Left lung (tissue), 10 donors: Measurements from ENCODE around the gene PLPPR3. TPM values are rescaled to one million over a fixed set of nuclear protein-coding genes. Genes with fewer than 3 reads are reported as not detected.
A peak's percentile ranks its signal among the peaks of the same experiment; 100 is the strongest.

Source experiments
- ATAC-seq: fragments of 200-7000 bp; cut with Tn5 transposase; one replicate; pipeline ENCODE4 v1.9.1; 2020; ENCODE audit warnings: moderate library complexity
- DNase-seq, 4 donors: peaks; one replicate each; pipeline ENCODE4 v3.0.0-alpha.2; 2013 to 2020
- H3K27ac ChIP-seq, 2 donors: fragments of 200-600 bp; sonication (generic) in 1 of 2; one replicate each; pipeline versions ENCODE4 v1.5.0 to v1.8.0; 2020 to 2021
- H3K27me3 ChIP-seq, 2 donors: fragments of 200-600 bp; sonication (generic) in 1 of 2; one replicate each; pipeline versions ENCODE4 v1.5.0 to v1.8.0; 2020 to 2021
- H3K36me3 ChIP-seq, 2 donors: fragments of 200-600 bp; sonication (generic) in 1 of 2; one replicate each; pipeline versions ENCODE4 v1.5.0 to v1.8.0; 2020 to 2021
- H3K4me1 ChIP-seq, 2 donors: fragments of 200-600 bp; one replicate each; pipeline ENCODE4 v1.8.0; 2021
- H3K4me3 ChIP-seq, 2 donors: fragments of 200-600 bp; sonication (generic) in 1 of 2; one replicate each; pipeline versions ENCODE4 v1.5.0 to v1.8.0; 2020 to 2021; ENCODE audit warnings: mild to moderate bottlenecking in 1 of 2
- H3K9me3 ChIP-seq, 2 donors: fragments of 200-600 bp; sonication (generic) in 1 of 2; one replicate each; pipeline versions ENCODE4 v1.5.0 to v1.8.0; 2020 to 2021
- intact Hi-C, 2 donors: fragments of 100-400 bp; cut with DNase I; formaldehyde crosslinking; loops; one replicate each; pipeline versions ENCODE4 v1.11.2 to v1.14.2; 2022
- polyA plus RNA-seq, 6 donors: library from polyadenylated mRNA; unstranded; fragments of 120-200 nt; gene quantifications; one replicate each; pipeline ENCODE4 v1.2.1, GENCODE V29; 2013; ENCODE audit not compliant: insufficient read length in 6 of 6
- total RNA-seq, 2 donors: library from RNA; stranded (reverse); fragmentation: NEBNext Ultra II Directional; extraction: Animal tissue kit (Norgen Biotek cat#: 25700); gene quantifications; one replicate each; pipeline ENCODE4 v1.2.1, GENCODE V29; 2021
- TF ChIP-seq, protein P1 (sequence below), 2 donors: fragments of 200-600 bp; sonication (generic) in 1 of 2; IDR thresholded peaks; one replicate each; pipeline versions ENCODE4 v1.5.0 to v1.8.0; 2021; ENCODE audit warnings: antibody characterized with exemption in 2 of 2
- donor health status: DM: no; HTN: yes; CAD: no.
- donor health status: DM: no; HTN: no; CAD: no.

The PLPPR3 gene
- total and polyA plus RNA-seq, 8 donors: 1.6 to 11.9 (median 6.3) TPM

DNA sequence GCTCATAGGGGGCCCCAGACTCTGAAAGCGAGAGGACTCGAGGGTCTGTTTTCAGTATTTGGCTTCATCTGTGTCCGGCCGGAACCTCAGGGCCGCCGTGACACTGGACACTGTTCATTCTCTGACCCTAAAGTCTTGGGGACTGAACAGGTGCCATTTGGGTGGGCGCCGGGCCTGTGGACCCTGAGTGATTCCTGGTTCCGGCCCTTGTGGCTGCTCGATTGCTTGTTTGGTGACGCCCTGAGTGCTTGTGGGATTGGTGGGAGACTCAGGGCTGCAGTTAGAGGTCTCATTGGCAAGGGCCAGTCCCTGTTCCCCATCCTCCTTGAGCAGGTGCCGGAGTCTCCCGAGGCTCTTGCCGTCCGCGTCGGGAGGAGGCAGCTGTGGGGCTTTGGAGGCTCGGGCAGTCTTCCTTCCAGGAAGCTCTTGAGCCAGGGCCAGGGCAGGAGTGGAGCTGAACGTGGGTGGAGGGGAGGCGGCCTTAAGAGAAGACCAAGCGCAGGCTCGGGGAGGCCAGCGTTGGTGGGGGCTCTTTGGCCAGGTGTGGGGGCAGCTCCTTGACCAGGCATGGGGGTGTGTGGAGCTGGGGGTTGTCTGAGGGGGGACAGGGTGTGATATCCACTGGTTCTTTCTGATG is 19.8 kb downstream of the PLPPR3 start:
- Histone ChIP-seq H3K4me3 (peak overlapping the region in 1 of 2 donors; percentile 94), H3K27ac (peak overlapping the region; percentile 62 to 95), H3K27me3 (no peaks in the 10 kb centered on the region), H3K9me3 (no peaks in the 10 kb centered on the region), H3K36me3 (peaks cover 10 to 81% of the 10 kb centered on the region in 2 donors), H3K4me1 (peaks cover 43 to 64% of the 10 kb centered on the region in 2 donors)
- peak; percentile 47 for ATAC-seq
- intact Hi-C loops: no loop called here
- TF ChIP-seq, protein P1, sequence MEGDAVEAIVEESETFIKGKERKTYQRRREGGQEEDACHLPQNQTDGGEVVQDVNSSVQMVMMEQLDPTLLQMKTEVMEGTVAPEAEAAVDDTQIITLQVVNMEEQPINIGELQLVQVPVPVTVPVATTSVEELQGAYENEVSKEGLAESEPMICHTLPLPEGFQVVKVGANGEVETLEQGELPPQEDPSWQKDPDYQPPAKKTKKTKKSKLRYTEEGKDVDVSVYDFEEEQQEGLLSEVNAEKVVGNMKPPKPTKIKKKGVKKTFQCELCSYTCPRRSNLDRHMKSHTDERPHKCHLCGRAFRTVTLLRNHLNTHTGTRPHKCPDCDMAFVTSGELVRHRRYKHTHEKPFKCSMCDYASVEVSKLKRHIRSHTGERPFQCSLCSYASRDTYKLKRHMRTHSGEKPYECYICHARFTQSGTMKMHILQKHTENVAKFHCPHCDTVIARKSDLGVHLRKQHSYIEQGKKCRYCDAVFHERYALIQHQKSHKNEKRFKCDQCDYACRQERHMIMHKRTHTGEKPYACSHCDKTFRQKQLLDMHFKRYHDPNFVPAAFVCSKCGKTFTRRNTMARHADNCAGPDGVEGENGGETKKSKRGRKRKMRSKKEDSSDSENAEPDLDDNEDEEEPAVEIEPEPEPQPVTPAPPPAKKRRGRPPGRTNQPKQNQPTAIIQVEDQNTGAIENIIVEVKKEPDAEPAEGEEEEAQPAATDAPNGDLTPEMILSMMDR (IDR thresholded peaks at IDR 0.05): no peak
- DNase-seq: peak in 2 of 4 donors; percentile 72 to 87

DNA sequence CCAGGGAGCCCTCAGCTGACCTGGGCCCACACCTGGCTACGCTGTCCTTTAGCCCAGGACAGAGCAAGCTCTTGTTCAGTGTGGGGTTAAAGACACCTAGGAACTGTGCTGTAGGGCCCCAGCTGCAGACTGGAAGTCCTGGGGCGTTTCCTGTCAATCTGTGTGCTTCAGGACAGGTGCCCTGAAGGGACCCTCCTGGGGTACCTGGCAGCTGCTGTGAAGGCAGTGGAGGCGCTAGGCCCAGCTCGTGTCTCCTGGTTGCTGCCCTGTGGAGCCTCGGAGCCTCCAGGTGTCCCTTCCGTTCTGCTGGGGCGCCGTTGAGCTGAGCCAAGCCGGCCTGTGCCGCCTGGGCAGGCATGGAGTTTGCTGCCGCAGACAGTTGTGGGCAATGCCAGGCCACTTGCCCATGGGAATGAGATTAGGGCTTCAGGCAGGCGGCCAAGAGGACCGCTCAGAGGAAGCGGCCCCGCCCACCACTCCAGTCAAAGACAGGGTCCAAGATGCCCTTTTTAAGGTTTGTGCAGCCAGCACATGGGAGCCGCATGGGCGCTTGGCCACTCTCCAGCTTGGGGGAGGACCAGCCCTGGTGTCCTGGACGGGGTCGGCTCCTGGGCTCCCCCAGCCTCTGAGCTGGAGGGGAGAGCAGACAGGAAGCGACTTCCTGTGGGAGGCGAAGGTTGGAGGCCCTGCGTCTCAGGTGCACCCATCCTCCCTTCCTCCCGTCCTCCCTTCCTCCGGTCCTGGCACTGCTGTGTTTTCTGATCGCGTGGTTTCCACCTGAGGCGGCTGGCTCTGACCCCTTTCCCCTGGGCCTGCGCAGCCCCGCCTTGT is 20.5 kb downstream of the PLPPR3 start:
- peak overlapping the region in 1 of 2 donors; percentile 94 for H3K4me3 ChIP-seq
- peak overlapping the region; percentile 62 to 95 for H3K27ac ChIP-seq
- DNase-seq (peak in 2 of 4 donors; percentile 75 to 85), ATAC-seq (peak; percentile 18)
- H3K4me1 ChIP-seq: peaks cover 43 to 69% of the 10 kb centered on the region in 2 donors
- TF ChIP-seq, protein P1 (IDR thresholded peaks at IDR 0.05): no peak
- no peaks in the 10 kb centered on the region for H3K27me3 ChIP-seq
- peaks cover 10 to 73% of the 10 kb centered on the region in 2 donors for H3K36me3 ChIP-seq
- intact Hi-C loops: no loop called here
- H3K9me3 ChIP-seq: no peaks in the 10 kb centered on the region

DNA sequence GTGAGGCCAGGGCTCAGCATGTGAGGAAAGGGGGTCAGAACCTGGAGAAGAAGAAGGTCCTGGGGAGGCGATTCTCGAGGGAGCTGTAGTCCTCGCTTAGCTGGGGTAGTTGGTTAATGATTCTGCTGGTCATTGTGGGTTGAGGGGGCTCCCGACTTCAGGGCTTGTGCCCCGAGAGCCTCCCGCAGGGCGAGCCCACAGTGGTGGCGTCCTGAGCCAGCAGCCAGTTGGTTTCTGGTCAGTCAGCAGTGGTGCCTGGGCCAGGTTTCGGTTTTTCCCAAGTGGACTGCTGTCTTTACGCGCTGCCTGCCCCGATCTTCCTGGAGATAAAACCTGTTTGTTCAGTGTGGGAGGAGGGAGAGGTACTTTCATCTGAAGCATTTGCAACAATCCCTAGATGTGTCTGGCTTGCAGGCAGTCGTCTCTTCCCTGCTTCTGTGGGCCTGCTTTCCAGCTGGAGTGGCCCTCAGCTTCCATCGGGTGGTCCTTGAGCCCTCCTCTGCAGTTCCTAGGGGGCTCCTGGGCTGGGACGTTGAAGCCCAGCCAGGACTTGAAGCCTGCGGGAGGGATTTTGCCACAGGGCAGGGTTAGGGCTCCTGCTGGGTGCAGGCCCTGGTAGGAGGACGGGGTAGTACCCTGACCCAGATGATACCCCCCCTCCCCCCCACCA is 21.3 kb downstream of the PLPPR3 start:
- peak overlapping the region in 1 of 2 donors; percentile 94 for H3K4me3 ChIP-seq
- intact Hi-C loops: no loop called here
- H3K9me3 ChIP-seq: no peaks in the 10 kb centered on the region
- TF ChIP-seq, protein P1 (IDR thresholded peaks at IDR 0.05): no peak
- ATAC-seq (peak; percentile 0), DNase-seq (no peak)
- H3K27me3 ChIP-seq: no peaks in the 10 kb centered on the region
- peaks cover 9 to 66% of the 10 kb centered on the region in 2 donors for H3K36me3 ChIP-seq
- peak overlapping the region; percentile 62 to 95 for H3K27ac ChIP-seq
- peaks cover 43 to 76% of the 10 kb centered on the region in 2 donors for H3K4me1 ChIP-seq

DNA sequence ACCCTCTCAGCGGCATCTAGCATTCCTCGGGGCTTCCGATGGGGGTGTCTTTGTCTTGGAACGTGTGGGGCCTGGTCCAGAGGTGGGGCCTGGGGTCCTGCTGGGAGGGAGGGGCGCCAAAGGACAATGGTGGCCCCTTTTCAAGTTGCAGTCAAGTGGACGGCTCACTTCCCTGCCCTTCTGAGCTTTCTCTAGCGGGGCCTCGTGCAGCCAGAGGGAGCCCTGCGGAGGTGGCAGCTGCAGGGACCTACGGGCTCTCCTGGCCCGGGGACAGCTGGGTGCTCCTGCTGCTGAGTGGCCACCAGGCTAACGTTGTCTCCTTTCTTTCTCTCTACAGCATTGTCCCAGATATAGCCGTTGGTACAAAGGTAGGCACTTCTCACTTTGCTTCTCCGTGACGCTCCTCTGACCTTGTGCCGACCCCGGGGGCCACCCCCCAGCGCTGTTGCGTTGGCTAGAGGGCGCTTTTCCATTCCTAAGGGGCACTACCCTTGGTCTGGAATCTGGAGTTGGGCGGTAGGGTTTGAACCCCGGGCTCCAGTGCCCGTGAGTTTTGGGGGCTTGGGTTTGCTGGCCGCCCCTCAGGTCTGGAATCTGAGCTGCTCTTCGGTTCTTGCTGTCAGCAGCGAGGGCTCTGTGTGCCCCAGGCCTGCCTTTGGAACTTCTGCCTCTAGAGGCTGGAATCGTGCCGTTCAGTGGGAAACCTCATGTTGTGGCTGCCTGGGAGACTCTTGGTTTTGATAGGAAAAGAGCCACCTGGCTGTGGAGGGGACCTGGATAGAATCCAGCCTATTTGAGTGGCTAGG is 22.5 kb downstream of the PLPPR3 start:
- intact Hi-C loops: no loop called here
- Histone ChIP-seq H3K27me3 (no peaks in the 10 kb centered on the region), H3K36me3 (peaks cover 0 to 54% of the 10 kb centered on the region in 2 donors), H3K9me3 (no peaks in the 10 kb centered on the region), H3K27ac (peak overlapping the region; percentile 78 to 95), H3K4me1 (peaks cover 43 to 75% of the 10 kb centered on the region in 2 donors), H3K4me3 (peak overlapping the region; percentile 82 to 94)
- TF ChIP-seq, protein P1 (IDR thresholded peaks at IDR 0.05): no peak
- no peak for DNase-seq
- no peak for ATAC-seq
